HAP-1 (cell line): ENCODE results near the gene MAGOHB.
"Not testable (repeated sequence)": the region's sequence is repeated elsewhere in the genome, so short reads cannot be mapped to it uniquely, and the experiment has no call there.

Experiments used
- DNase-seq, 2 experiments: peaks; one replicate each; pipeline ENCODE4 v3.0.0-alpha.2; 2016 to 2020; ENCODE audit warnings: low spot score in 2 of 2
- H3K27me3 ChIP-seq: fragments of 250-450 bp; sonication (Bioruptor Pico); 2 replicates; pipeline ENCODE4 v1.5.1; 2020; ENCODE audit warnings: low read depth, mild to moderate bottlenecking, moderate library complexity
- H3K36me3 ChIP-seq: fragments of 250-450 bp; sonication (Bioruptor Pico); replicated peaks from 2 replicates; pipeline ENCODE4 v1.5.1; 2020; ENCODE audit warnings: mild to moderate bottlenecking
- H3K4me1 ChIP-seq: fragments of 250-450 bp; sonication (Bioruptor Pico); 2 replicates; pipeline ENCODE4 v1.5.1; 2020; ENCODE audit warnings: mild to moderate bottlenecking
- H3K4me3 ChIP-seq: fragments of 250-450 bp; sonication (Bioruptor Pico); 2 replicates; pipeline ENCODE4 v1.5.1; 2020; ENCODE audit warnings: mild to moderate bottlenecking, moderate library complexity
- H3K9me3 ChIP-seq: fragments of 250-450 bp; sonication (Bioruptor Pico); 2 replicates; pipeline ENCODE4 v1.5.1; 2020; ENCODE audit warnings: mild to moderate bottlenecking, moderate library complexity
- in situ Hi-C: fragments of 300-500 bp; cut with MboI; formaldehyde crosslinking; loops from 3 replicates; pipeline ENCODE4 v1.14.3; 2020; ENCODE audit warnings: low sequenced_read_pairs, inconsistent platforms, mixed read lengths

MAGOHB gene

DNA sequence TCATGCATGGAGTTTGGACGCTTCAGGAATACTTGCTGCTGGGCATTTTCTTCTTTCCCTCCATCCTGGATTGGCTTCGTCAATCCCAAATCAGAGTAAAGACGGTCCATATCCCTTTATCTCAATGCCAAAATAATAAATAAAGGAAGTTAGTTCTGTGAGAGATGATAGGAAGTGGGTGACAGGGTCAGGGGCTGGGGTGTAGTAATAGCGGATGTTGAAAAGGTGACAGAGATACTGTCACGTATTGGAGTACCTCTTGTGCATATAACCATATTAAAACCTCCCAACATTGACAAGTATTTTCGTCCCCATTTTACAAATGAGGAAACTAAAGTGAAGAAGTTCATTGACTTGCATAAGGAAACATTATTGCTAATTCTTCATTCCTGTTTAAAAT, 12.4 kb downstream of the MAGOHB start:
- in situ Hi-C loops, result no loop called here
- Histone ChIP-seq H3K36me3 (peaks cover 15% of the 10 kb centered on the region), H3K27me3 (no peaks in the 10 kb centered on the region), H3K4me3 (no peak overlapping the region), H3K9me3 (no peaks in the 10 kb centered on the region), H3K4me1 (no peaks in the 10 kb centered on the region)
- no peak for DNase-seq

DNA sequence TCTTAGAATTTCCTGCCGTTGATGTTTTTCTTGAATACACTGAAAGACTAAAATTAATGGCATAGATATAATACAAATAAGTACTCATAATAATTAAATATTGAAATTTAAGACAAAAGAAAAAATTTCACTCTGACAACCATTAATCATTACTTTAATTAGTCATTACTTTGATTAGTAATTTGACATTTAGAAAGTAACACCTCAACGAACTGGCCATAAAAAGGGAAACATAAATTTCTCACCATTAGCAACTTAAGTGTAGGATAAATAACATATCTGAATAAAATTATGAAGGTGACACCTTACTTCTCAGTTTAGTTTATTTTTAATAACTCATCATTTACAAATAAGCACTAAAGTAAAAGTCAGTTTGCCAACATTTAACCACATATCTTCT, 17.5 kb downstream of the MAGOHB start:
- in situ Hi-C loops, result no loop called here

DNA sequence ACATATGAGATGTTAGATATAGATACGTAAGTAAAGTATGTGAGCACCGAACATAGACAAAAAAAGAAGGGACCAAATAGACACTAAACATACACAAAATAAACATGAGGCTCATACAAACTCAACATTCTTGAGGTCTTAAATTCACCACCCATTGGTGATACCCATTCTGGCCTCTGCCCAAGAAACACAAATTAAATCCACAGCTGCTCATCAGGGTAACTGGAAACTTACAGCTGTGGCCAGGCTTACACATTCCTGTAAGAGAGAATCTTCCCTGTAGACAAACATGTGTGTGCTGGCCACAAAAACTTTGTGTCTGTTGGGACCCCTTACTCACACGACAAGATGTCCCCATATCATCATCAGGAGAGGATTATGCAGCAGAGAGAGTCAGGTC, 22.4 kb downstream of the MAGOHB start:
- H3K27me3 ChIP-seq, result no peaks in the 10 kb centered on the region
- no peaks in the 10 kb centered on the region for H3K4me1 ChIP-seq
- H3K4me3 ChIP-seq, result no peak overlapping the region
- in situ Hi-C loops, result no loop called here
- no peaks in the 10 kb centered on the region; the same call in none of the 2 replicates for H3K36me3 ChIP-seq
- no peaks in the 10 kb centered on the region for H3K9me3 ChIP-seq
- no peak for DNase-seq

More for the DNA sequence above, 17.5 kb downstream of the MAGOHB start:
- no peak for DNase-seq
- Histone ChIP-seq H3K9me3 (no peaks in the 10 kb centered on the region), H3K27me3 (no peaks in the 10 kb centered on the region), H3K36me3 (no peaks in the 10 kb centered on the region; the same call in none of the 2 replicates), H3K4me1 (no peaks in the 10 kb centered on the region), H3K4me3 (no peak overlapping the region)

DNA sequence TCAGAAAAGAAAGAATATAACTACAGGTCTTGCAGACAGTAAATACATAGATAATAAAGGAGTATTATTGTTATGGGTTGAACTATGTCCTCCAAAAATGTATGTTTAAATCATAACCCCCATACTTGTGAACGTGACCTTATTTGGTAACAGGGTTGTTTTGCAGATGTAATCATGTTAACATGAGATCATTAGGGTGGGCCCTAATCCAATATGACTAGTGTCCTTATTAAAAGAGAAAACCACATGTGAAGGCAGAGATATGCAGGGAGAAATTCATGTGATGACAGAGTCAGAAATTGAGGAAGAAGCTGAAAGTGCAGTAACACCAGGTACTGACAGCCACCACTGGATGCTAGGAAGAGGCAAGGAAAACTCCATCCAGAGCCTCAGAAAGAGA, 29.0 kb downstream of the MAGOHB start:
- in situ Hi-C loops, result no loop called here
- no peak overlapping the region for H3K4me3 ChIP-seq
- H3K4me1 ChIP-seq, result no peaks in the 10 kb centered on the region
- H3K36me3 ChIP-seq, result no peaks in the 10 kb centered on the region; the same call in 1 of the 2 replicates
- no peak for DNase-seq
- no peaks in the 10 kb centered on the region for H3K9me3 ChIP-seq
- no peaks in the 10 kb centered on the region for H3K27me3 ChIP-seq

DNA sequence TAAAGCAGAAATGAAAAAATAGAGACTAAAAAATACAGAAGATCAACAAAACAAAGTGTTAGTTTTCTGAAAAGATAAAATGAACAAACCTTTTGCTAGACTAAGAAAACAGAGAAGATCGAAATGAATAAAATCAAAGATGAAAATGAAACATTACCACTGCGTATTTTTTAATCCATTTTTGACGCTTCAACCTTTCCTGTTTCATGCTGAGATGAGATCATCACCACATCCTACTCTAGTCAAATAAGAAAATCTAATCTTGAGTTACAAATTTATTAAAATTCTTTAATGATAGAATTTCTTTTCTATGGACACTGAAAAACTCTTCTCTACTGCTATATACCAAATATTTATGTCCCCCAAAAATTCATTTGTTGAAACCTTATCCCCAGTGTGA, 30.7 kb downstream of the MAGOHB start:
- Histone ChIP-seq H3K4me3 (no peak overlapping the region), H3K36me3 (no peaks in the 10 kb centered on the region), H3K4me1 (no peaks in the 10 kb centered on the region), H3K9me3 (no peaks in the 10 kb centered on the region), H3K27me3 (no peaks in the 10 kb centered on the region)
- in situ Hi-C loops, result no loop called here
- no peak for DNase-seq

DNA sequence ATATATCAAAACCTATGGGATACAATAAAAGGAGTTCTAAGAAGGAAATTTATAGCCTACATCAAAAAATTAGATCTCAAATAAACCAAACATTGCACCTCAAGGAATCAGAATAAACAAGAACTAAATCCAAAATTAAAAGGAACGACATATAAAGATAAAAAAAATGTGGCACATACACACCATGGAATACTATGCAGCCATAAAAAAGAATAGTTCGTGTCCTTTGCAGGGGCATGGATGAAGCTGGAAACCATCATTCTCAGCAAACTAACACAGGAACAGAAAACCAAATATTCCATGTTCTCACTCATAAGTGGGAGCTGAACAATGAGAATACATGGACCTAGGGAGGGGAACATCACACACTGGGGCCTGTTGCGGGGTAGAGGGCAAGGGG, 31.3 kb downstream of the MAGOHB start:
- DNase-seq, in situ Hi-C loops, H3K27me3 ChIP-seq, H3K9me3 ChIP-seq, H3K4me1 ChIP-seq, H3K36me3 ChIP-seq, H3K4me3 ChIP-seq: not testable (repeated sequence)

DNA sequence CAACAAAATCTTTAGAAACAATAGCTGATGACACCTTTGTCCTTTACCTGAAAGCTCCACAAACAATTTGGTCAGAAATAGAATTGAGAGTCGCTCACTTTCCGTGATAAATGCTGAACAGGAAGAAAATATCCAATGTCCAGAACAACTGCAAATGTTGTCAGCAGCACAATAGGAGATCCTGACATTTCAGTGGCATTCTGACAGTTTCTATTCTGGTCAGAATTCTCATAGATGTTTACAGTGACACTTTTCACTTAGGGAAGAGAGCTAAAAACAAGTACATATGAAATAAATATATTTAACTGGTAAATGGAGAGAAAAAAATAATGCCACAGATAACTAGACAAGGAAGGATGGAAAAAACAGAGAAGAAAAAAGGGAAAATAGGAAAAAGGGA, 39.1 kb downstream of the MAGOHB start:
- Histone ChIP-seq H3K36me3 (no peaks in the 10 kb centered on the region), H3K27me3 (no peaks in the 10 kb centered on the region), H3K4me1 (no peaks in the 10 kb centered on the region), H3K4me3 (no peak overlapping the region), H3K9me3 (no peaks in the 10 kb centered on the region)
- DNase-seq, result no peak
- in situ Hi-C loops, result loop anchor here (25.0 kb wide), 2 partner anchors 237 to 837 kb away; partner anchors contain the start of gene CLECL1

DNA sequence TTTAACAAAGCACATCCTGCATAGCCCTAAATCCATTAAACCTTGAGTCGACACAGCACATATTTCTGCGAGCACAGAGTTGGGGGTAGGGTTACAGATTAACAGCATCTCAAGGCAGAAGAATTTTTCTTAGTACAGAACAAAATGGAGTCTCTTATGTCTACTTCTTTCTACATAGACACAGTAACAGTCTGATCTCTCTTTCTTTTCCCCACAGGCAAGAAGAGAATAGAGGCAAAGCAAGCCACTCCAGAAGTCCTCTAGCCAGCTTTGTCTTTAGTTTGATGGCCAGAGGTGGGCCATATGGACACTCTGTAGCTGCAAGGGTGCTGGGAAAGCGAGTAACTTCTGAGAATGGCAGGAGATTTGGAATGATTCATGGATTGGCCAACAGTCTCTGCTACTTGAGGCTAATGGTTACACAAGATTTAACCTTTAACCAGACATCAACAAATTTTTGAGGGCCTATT, 41.4 kb downstream of the MAGOHB start:
- not testable (repeated sequence) for H3K4me1 ChIP-seq, DNase-seq
- in situ Hi-C loops, result loop anchor here (25.0 kb wide), 2 partner anchors 235 to 835 kb away; partner anchors contain the start of gene CLECL1

DNA sequence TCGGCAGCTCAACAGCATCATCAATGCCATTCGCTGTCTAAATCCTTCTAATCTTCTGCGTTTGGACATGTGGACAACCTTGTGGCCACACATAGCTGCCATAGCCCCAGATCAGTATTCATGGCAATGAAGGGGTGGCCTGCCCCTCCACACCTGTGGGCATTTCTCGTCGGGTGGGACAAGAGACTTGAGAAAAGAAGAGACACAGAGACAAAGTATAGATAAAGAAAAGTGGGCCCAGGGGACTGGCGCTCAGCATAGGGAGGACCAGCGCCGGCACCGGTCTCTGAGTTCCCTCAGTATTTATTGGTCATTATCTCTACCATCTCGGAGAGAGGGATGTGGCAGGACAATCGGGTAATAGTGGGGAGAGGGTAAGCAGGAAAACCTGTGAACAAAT, 42.3 kb downstream of the MAGOHB start:
- no peaks in the 10 kb centered on the region for H3K9me3 ChIP-seq
- DNase-seq, result no peak
- H3K36me3 ChIP-seq, result no peaks in the 10 kb centered on the region
- in situ Hi-C loops, result loop anchor here (25.0 kb wide), 2 partner anchors 234 to 834 kb away; partner anchors contain the start of gene CLECL1
- H3K27me3 ChIP-seq, result no peaks in the 10 kb centered on the region
- H3K4me1 ChIP-seq, result no peaks in the 10 kb centered on the region
- no peak overlapping the region for H3K4me3 ChIP-seq

More for the DNA sequence above, 41.4 kb downstream of the MAGOHB start:
- H3K9me3 ChIP-seq, H3K27me3 ChIP-seq, H3K36me3 ChIP-seq, H3K4me3 ChIP-seq: not testable (repeated sequence)

DNA sequence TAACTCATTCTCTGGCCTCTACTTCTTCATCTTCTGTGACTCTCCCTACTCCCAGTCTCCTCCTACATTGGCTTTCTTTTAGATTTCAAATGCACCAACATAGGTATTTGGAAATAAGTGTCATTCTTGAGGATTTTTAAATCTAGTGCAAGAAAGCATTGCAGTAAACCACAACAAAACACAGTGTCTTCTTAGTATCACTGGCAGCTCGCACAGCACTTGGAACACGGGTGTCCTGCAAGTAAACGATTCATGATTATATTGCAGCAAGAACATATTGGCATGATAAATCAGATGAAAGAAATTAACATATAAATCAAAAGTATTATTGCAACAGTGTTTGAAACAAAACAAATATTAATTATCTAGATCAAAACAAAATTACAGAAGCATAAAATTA, 45.6 kb downstream of the MAGOHB start:
- Histone ChIP-seq H3K4me3 (no peak overlapping the region), H3K27me3 (no peaks in the 10 kb centered on the region; the same call in 1 of the 2 replicates)
- in situ Hi-C loops, result loop anchor here (10.0 to 25.0 kb wide), 3 partner anchors 231 to 831 kb away; partner anchors contain the start of gene CLECL1

DNA sequence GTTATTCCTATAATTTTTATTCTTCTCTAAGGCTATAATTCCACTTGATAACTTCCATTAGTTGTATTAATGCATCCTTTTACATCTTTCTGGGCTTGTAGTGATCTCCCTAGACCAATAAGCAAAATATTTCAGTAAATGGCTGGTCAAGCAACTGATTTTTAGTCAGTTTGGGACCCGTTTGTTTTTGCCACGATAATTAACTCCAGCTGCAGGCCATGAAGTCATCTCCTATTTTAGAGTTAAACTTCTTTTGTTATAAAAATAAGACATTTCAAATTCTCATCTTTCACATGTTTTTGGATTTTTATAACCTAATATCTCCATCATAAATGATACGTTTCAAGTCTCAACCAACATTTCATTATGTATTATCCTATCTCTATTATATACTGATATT, 49.4 kb downstream of the MAGOHB start:
- DNase-seq, result no peak
- H3K4me1 ChIP-seq, result no peaks in the 10 kb centered on the region; the same call in 1 of the 2 replicates
- H3K36me3 ChIP-seq, result no peaks in the 10 kb centered on the region
- H3K9me3 ChIP-seq, result no peaks in the 10 kb centered on the region
- in situ Hi-C loops, result loop anchor here (10.0 to 25.0 kb wide), 3 partner anchors 227 to 827 kb away; partner anchors contain the start of gene CLECL1
- no peaks in the 10 kb centered on the region; the same call in 1 of the 2 replicates for H3K27me3 ChIP-seq
- no peak overlapping the region for H3K4me3 ChIP-seq

More for the DNA sequence above, 45.6 kb downstream of the MAGOHB start:
- DNase-seq, result no peak
- H3K4me1 ChIP-seq, result no peaks in the 10 kb centered on the region; the same call in 1 of the 2 replicates
- H3K36me3 ChIP-seq, result no peaks in the 10 kb centered on the region
- H3K9me3 ChIP-seq, result no peaks in the 10 kb centered on the region

DNA sequence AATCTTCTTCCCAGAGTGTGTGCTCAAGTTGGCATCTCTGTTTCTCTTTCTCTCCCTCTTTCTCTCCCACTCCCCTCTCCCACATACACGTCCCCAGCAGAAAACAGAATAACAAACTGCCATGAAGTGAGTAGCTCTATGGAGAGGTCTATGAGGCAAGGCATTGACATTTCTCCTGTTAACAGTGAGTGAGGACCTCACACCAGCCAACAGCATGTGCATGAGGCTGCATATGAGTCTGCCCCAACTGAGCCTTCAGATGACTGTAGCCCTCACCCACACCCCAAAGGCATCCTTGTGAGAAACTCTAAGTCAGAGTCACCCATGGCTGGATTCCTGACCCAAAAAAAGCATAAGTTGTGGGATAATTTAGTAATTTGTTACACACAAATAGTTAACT, 50.4 kb downstream of the MAGOHB start:
- Histone ChIP-seq H3K27me3 (peaks cover 3% of the 10 kb centered on the region), H3K36me3 (no peaks in the 10 kb centered on the region), H3K4me3 (no peak overlapping the region), H3K9me3 (no peaks in the 10 kb centered on the region), H3K4me1 (no peaks in the 10 kb centered on the region; the same call in 1 of the 2 replicates)
- in situ Hi-C loops, result loop anchor here (10.0 to 25.0 kb wide), 3 partner anchors 226 to 826 kb away; partner anchors contain the start of gene CLECL1
- no peak for DNase-seq

DNA sequence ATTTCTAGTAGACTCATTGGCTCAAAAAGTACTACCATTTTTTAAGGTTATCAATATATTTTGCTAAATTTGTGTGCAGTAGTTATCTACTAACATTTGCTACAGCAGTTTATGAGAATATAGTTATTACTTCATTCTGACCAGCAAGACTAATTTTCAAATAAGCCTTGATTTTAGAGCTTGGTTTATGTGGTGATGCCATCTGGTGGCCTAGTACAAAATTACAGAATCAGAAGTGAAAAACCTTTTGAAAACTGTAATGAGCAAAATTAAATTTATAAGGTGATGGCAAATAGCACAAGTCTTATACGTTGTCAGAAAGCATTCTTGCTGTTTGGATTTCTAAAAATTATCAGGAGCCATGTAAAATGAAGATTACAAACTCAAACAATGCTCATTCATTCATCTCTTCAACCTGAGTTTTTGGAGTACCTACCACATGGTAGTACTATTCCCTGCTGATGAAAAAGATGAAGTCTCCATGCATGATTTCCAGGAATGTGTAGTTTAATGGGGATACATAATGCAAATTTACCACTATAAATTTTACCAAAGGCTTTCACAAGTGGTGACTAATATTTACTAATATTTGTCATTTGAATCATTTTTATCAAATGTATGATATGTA, 51.0 kb downstream of the MAGOHB start:
- DNase-seq, result peak; percentile 15 to 43
- no peaks in the 10 kb centered on the region; the same call in 1 of the 2 replicates for H3K4me1 ChIP-seq
- H3K9me3 ChIP-seq, result no peaks in the 10 kb centered on the region
- no peaks in the 10 kb centered on the region for H3K36me3 ChIP-seq
- in situ Hi-C loops, result loop anchor here (10.0 to 25.0 kb wide), 3 partner anchors 225 to 825 kb away; partner anchors contain the start of gene CLECL1
- peaks cover 3% of the 10 kb centered on the region for H3K27me3 ChIP-seq
- no peak overlapping the region for H3K4me3 ChIP-seq

DNA sequence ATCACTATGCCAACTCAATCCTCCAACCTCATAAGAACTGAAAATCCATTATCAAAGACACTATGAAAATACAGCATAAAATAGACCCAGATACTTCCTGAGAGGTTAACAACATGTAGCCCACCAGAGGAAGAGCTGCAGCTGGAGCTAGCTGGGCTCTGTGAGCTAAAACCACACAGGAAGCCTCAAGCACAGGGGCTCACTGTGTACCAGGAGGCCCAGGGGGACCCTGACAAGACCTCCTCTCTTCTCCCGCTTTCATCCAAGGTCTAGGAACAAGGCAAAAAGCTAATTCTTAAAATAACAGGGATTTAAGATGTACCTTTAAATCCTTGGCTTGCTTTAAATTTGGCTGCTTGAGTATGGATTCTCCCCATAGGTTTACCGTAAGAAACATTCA, 54.2 kb downstream of the MAGOHB start:
- Histone ChIP-seq H3K4me1 (no peaks in the 10 kb centered on the region; the same call in 1 of the 2 replicates), H3K9me3 (no peaks in the 10 kb centered on the region), H3K36me3 (no peaks in the 10 kb centered on the region), H3K4me3 (no peak overlapping the region), H3K27me3 (peaks cover 3% of the 10 kb centered on the region)
- in situ Hi-C loops, result loop anchor here (25.0 kb wide), 2 partner anchors 222 to 822 kb away; partner anchors contain the start of gene CLECL1
- DNase-seq, result no peak
